H1 (cell line): ENCODE results near the gene SCAND1. TPM values are rescaled to one million over a fixed set of nuclear protein-coding genes. Genes with fewer than 3 reads are reported as not detected.

Experiments used
- CTCF ChIA-PET: fragments of 300-600 bp; sonication (Branson Sonifier 250); formaldehyde crosslinking; loops from one replicate; lab custom pipeline; 2021; ENCODE audit not compliant: partially characterized antibody; lab: Charles Lee
- POLR2A ChIA-PET: fragments of 300-600 bp; sonication (Branson Sonifier 250); formaldehyde crosslinking; loops from one replicate; lab custom pipeline; 2021; ENCODE audit warnings: inconsistent platforms; ENCODE audit not compliant: partially characterized antibody; lab: Charles Lee
- DNase-seq, 2 experiments: peaks; one replicate each; pipeline versions ENCODE4 v3.0.0 to v3.0.0-alpha.2; 2010 to 2022; ENCODE audit warnings: low spot score in 2 of 2, low read depth in 1 of 2, mixed read lengths in 1 of 2
- FAIRE-seq: peaks from 2 replicates; lab custom pipeline; 2011; peaks lifted over from hg19 to GRCh38; lab: Jason Lieb, UNC
- H2AFZ ChIP-seq: 2 replicates; pipeline ENCODE4 v1.8.1; 2012; ENCODE audit warnings: low read length, inconsistent platforms
- H2AK5ac ChIP-seq: 2 replicates; pipeline ENCODE4 v1.6.1; 2013; ENCODE audit warnings: low read depth, low read length
- H2BK120ac ChIP-seq: replicated peaks from 2 replicates; pipeline ENCODE3; 2013; ENCODE audit warnings: low read depth, low read length, inconsistent platforms
- H2BK12ac ChIP-seq: 2 replicates; pipeline ENCODE4 v1.6.1; 2013; ENCODE audit warnings: low read depth, low read length
- H2BK15ac ChIP-seq: 2 replicates; pipeline ENCODE4 v1.6.1; 2013; ENCODE audit warnings: low read length
- H2BK20ac ChIP-seq: 2 replicates; pipeline ENCODE4 v1.6.1; 2013; ENCODE audit warnings: low read length
- H2BK5ac ChIP-seq: 2 replicates; pipeline ENCODE4 v1.6.1; 2013; ENCODE audit warnings: low read depth, low read length
- H3K14ac ChIP-seq: 2 replicates; pipeline ENCODE4 v1.6.1; 2013; ENCODE audit warnings: inconsistent platforms; ENCODE audit not compliant: insufficient read length
- H3K18ac ChIP-seq: 2 replicates; pipeline ENCODE4 v1.6.1; 2013; ENCODE audit warnings: low read length; ENCODE audit errors: extremely low read depth
- H3K23ac ChIP-seq: 2 replicates; pipeline ENCODE4 v1.6.1; 2013; ENCODE audit warnings: inconsistent platforms; ENCODE audit not compliant: insufficient read length
- H3K23me2 ChIP-seq: 2 replicates; pipeline ENCODE4 v1.6.1; 2013; ENCODE audit warnings: low read depth, low read length
- H3K27ac ChIP-seq: 2 replicates; pipeline ENCODE4 v1.6.1; 2011; ENCODE audit warnings: low read depth, low read length, inconsistent platforms
- H3K27me3 ChIP-seq, 4 experiments: replicated peaks in 1 of 4; 1 replicate in 1 of 4; 2 replicates in 3 of 4; pipeline versions ENCODE4 v1.6.1 to v1.8.1; 2011 to 2013; ENCODE audit warnings: low read length in 3 of 4, mild to moderate bottlenecking in 3 of 4, inconsistent platforms in 2 of 4, mixed read lengths in 2 of 4, moderate library complexity in 1 of 4; ENCODE audit not compliant: control insufficient read depth in 3 of 4, insufficient read depth in 3 of 4; ENCODE audit errors: extremely low read depth in 1 of 4
- H3K36me3 ChIP-seq, 4 experiments: 2 replicates each; pipeline versions ENCODE4 v1.6.1 to v1.8.1; 2011 to 2013; ENCODE audit warnings: mild to moderate bottlenecking in 4 of 4, low read length in 3 of 4, moderate library complexity in 2 of 4, control low read depth in 1 of 4, inconsistent platforms in 1 of 4; ENCODE audit not compliant: insufficient read depth in 4 of 4, control insufficient read depth in 2 of 4
- H3K4ac ChIP-seq: replicated peaks from 2 replicates; pipeline ENCODE3; 2013; ENCODE audit warnings: low read length, low read depth, mixed read lengths, inconsistent platforms; ENCODE audit not compliant: insufficient read length
- H3K4me1 ChIP-seq, 4 experiments: replicated peaks in 1 of 4; 1 replicate in 1 of 4; 2 replicates in 3 of 4; pipeline versions ENCODE4 v1.6.1 to v1.8.1; 2011 to 2013; ENCODE audit warnings: low read length in 3 of 4, inconsistent platforms in 2 of 4, mixed read lengths in 1 of 4; ENCODE audit not compliant: insufficient read depth in 4 of 4, control insufficient read depth in 3 of 4
- H3K4me2 ChIP-seq, 2 experiments: 2 replicates each; pipeline versions ENCODE4 v1.6.1 to v1.8.1; 2011 to 2013; ENCODE audit warnings: low read depth in 2 of 2, low read length in 2 of 2, control low read depth in 1 of 2, inconsistent platforms in 1 of 2, mild to moderate bottlenecking in 1 of 2; ENCODE audit not compliant: insufficient read depth in 1 of 2
- H3K4me3 ChIP-seq, 4 experiments: fragments of 200-600, 300-600 bp in 1 of 4; sonication (generic), shearing (Covaris generic), sonication (Bioruptor Twin) in 1 of 4; 2 replicates each; pipeline versions ENCODE4 v1.5.1 to v1.8.1; 2011 to 2016; ENCODE audit warnings: low read length in 4 of 4, low read depth in 3 of 4, control low read depth in 2 of 4, inconsistent platforms in 2 of 4, mild to moderate bottlenecking in 2 of 4, mixed read lengths in 1 of 4, moderate library complexity in 1 of 4; ENCODE audit not compliant: insufficient read depth in 2 of 4; ENCODE audit errors: extremely low read depth in 1 of 4
- H3K56ac ChIP-seq: replicated peaks from 2 replicates; pipeline ENCODE3; 2013; ENCODE audit warnings: low read depth, mild to moderate bottlenecking, mixed read lengths, low read length, inconsistent platforms; ENCODE audit not compliant: insufficient read length
- H3K79me1 ChIP-seq: 2 replicates; pipeline ENCODE4 v1.6.1; 2013; ENCODE audit warnings: low read depth, low read length, control low read depth
- H3K79me2 ChIP-seq, 2 experiments: 2 replicates each; pipeline versions ENCODE4 v1.6.1 to v1.8.1; 2012 to 2013; ENCODE audit warnings: low read length in 2 of 2, mild to moderate bottlenecking in 2 of 2, inconsistent platforms in 1 of 2; ENCODE audit not compliant: insufficient read depth in 2 of 2, control insufficient read depth in 1 of 2
- H3K9ac ChIP-seq, 4 experiments: replicated peaks in 1 of 4; 1 replicate in 1 of 4; 2 replicates in 3 of 4; pipeline versions ENCODE4 v1.6.1 to v1.8.1; 2011 to 2013; ENCODE audit warnings: low read depth in 3 of 4, low read length in 3 of 4, control low read depth in 2 of 4, mild to moderate bottlenecking in 2 of 4, moderate library complexity in 2 of 4, inconsistent platforms in 1 of 4; ENCODE audit errors: extremely low read depth in 1 of 4
- H3K9me3 ChIP-seq, 2 experiments: 2 replicates each; pipeline versions ENCODE4 v1.6.1 to v1.8.1; 2012 to 2013; ENCODE audit warnings: mild to moderate bottlenecking in 2 of 2, moderate library complexity in 2 of 2, control low read depth in 1 of 2, inconsistent platforms in 1 of 2, low read depth in 1 of 2, low read length in 1 of 2, mixed read lengths in 1 of 2; ENCODE audit not compliant: insufficient read depth in 2 of 2
- H4K20me1 ChIP-seq, 2 experiments: replicated peaks in 1 of 2; 2 replicates each; pipeline versions ENCODE3 to v1.8.1; 2011 to 2013; ENCODE audit warnings: inconsistent platforms in 2 of 2, low read length in 2 of 2, mild to moderate bottlenecking in 1 of 2; ENCODE audit not compliant: insufficient read depth in 2 of 2, control insufficient read depth in 1 of 2
- H4K5ac ChIP-seq: 2 replicates; pipeline ENCODE4 v1.6.1; 2013; ENCODE audit warnings: low read length, low read depth, mixed read lengths, inconsistent platforms; ENCODE audit not compliant: insufficient read length
- H4K8ac ChIP-seq: 2 replicates; pipeline ENCODE4 v1.8.0; 2013; ENCODE audit warnings: mild to moderate bottlenecking, moderate library complexity, low read length, inconsistent platforms; ENCODE audit not compliant: insufficient read depth; ENCODE audit errors: extremely low read depth
- H4K91ac ChIP-seq: replicated peaks from 2 replicates; pipeline ENCODE3; 2013; ENCODE audit warnings: low read length, mixed read lengths, inconsistent platforms; ENCODE audit not compliant: insufficient read length
- ATF2 ChIP-seq: IDR thresholded peaks from 2 replicates; pipeline ENCODE4 v1.6.1; 2012; ENCODE audit warnings: low read length, inconsistent platforms
- CBX8 ChIP-seq: fragments of 300-800, 300-1000 bp; sonication (generic); IDR thresholded peaks from 2 replicates; pipeline ENCODE4 v1.7.1; 2016; ENCODE audit warnings: low read depth, low read length, borderline replicate concordance
- RAD21 ChIP-seq, 2 experiments: IDR thresholded peaks in 1 of 2; conservative IDR thresholded peaks in 1 of 2; 2 replicates each; pipeline ENCODE4 v1.6.1; 2011; ENCODE audit warnings: low read depth in 2 of 2, low read length in 2 of 2, improper control_type of control experiment in 1 of 2, inconsistent platforms in 1 of 2, mild to moderate bottlenecking in 1 of 2, moderate library complexity in 1 of 2
- WGBS, 2 experiments: shearing (Covaris generic) in 1 of 2; methylation state at CpG; one replicate each; pipeline versions ENCODE4 v1.1.6 to v1.1.7; 2013 to 2015; ENCODE audit warnings: low lambda C conversion rate in 2 of 2, mixed read lengths in 2 of 2, inconsistent platforms in 1 of 2, low coverage in 1 of 2, missing lambda C conversion rate in 1 of 2; ENCODE audit not compliant: insufficient replicate concordance in 2 of 2, insufficient coverage in 1 of 2, insufficient read length in 1 of 2; ENCODE audit errors: extremely low coverage in 1 of 2, missing lambda C conversion rate in 1 of 2; 5-methylcytosine and 5-hydroxymethylcytosine counted together
- polyA plus RNA-seq, 7 experiments: library from polyadenylated mRNA; depleted of rRNA in 3 of 7; stranded (reverse) in 5 of 7; unstranded in 2 of 7; fragments of >200 nt in 5 of 7; fragments of 200-250 nt in 2 of 7; gene quantifications; 1 replicate in 5 of 7; 2 replicates in 1 of 7; 4 replicates in 1 of 7; pipeline versions ENCODE4 v1.2.1 to v1.2.3, GENCODE V29; 2011 to 2013; ENCODE audit warnings: missing spikeins in 2 of 7, mixed read lengths in 2 of 7
- total RNA-seq: library from RNA; stranded (reverse); fragmentation: NEBNext Ultra II Directional; extraction: Animal tissue kit (Norgen Biotek cat#: 25700); gene quantifications from 2 replicates; pipeline ENCODE4 v1.2.1, GENCODE V29; 2021
- TF ChIP-seq, protein P1 (sequence below), 3 experiments: IDR thresholded peaks; 1 replicate in 2 of 3; 2 replicates in 1 of 3; pipeline versions ENCODE4 v1.5.1 to v1.6.1; 2011; ENCODE audit warnings: low read length in 3 of 3, mild to moderate bottlenecking in 3 of 3, inconsistent platforms in 2 of 3, low read depth in 1 of 3, moderate library complexity in 1 of 3; ENCODE audit not compliant: insufficient read depth in 1 of 3; ENCODE audit errors: control extremely low read depth in 1 of 3

SCAND1 gene
- total and polyA plus RNA-seq, 2 of the 8 experiments (the other 6 are each of a cell fraction or from before 2014, with no cell fraction given) = 73.1 to 83.7 TPM

GRCh38 chr20:35991142-35991771 is 37.0 kb upstream of the SCAND1 start:
- Histone ChIP-seq H3K18ac (no peak overlapping the region), H4K5ac (no peak overlapping the region), H2BK12ac (no peak overlapping the region), H3K23ac (no peak overlapping the region), H3K27me3 (no peaks in the 10 kb centered on the region), H4K20me1 (no peaks in the 10 kb centered on the region), H3K56ac (no peak overlapping the region), H3K27ac (no peak overlapping the region), H3K14ac (no peak overlapping the region), H3K9ac (no peak overlapping the region), H4K8ac (no peak overlapping the region), H2BK120ac (no peak overlapping the region), H3K79me1 (no peaks in the 10 kb centered on the region), H3K36me3 (no peaks in the 10 kb centered on the region), H2AFZ (no peak overlapping the region), H2BK20ac (no peak overlapping the region), H3K4me2 (no peak overlapping the region), H3K9me3 (no peaks in the 10 kb centered on the region), H3K4ac (no peak overlapping the region), H2BK15ac (no peak overlapping the region), H3K23me2 (no peaks in the 10 kb centered on the region), H3K79me2 (no peaks in the 10 kb centered on the region), H3K4me1 (no peaks in the 10 kb centered on the region; a peak in 1 of 7 replicates), H3K4me3 (no peak overlapping the region), H4K91ac (no peak overlapping the region), H2BK5ac (no peak overlapping the region), H2AK5ac (no peak overlapping the region)
- POLR2A ChIA-PET = interaction anchor here (1.2 to 1.3 kb wide), 2 partner anchors 12 to 37 kb away, joined by 4 to 7 read pairs; partner anchors contain the start of gene SCAND1
- DNase-seq (no peak), FAIRE-seq (no peak)
- CTCF ChIA-PET = interaction anchor here (0.6 to 11.8 kb wide), 42 partner anchors 11 to 1285 kb away, joined by 3 to 244 read pairs (median 4); partner anchors contain the start of genes CNBD2 and SCAND1
- 52% methylated on average over 3 of the region's 3 CpGs; no CpG with 5 or more reads in 1 of the 2 experiments for WGBS, 2 experiments
- TF ChIP-seq, protein P1, sequence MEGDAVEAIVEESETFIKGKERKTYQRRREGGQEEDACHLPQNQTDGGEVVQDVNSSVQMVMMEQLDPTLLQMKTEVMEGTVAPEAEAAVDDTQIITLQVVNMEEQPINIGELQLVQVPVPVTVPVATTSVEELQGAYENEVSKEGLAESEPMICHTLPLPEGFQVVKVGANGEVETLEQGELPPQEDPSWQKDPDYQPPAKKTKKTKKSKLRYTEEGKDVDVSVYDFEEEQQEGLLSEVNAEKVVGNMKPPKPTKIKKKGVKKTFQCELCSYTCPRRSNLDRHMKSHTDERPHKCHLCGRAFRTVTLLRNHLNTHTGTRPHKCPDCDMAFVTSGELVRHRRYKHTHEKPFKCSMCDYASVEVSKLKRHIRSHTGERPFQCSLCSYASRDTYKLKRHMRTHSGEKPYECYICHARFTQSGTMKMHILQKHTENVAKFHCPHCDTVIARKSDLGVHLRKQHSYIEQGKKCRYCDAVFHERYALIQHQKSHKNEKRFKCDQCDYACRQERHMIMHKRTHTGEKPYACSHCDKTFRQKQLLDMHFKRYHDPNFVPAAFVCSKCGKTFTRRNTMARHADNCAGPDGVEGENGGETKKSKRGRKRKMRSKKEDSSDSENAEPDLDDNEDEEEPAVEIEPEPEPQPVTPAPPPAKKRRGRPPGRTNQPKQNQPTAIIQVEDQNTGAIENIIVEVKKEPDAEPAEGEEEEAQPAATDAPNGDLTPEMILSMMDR (IDR thresholded peaks at IDR 0.05; ENCODE audit: control extremely low read depth in 1 of 3, insufficient read depth in 1 of 3, low read depth in 1 of 3, low read length in 3 of 3) = peak in 2 of 3 experiments; percentile 30 to 43; a peak in 2 of 4 replicates
- TF ChIP-seq CBX8 (no peak), ATF2 (no peak), RAD21 (IDR thresholded peaks at IDR 0.05 in 1 of 2, conservative IDR thresholded peaks at IDR 0.05 in 1 of 2; ENCODE audit: low read depth in 2 of 2, low read length in 2 of 2) (peak; percentile 14 to 34; a peak in 2 of 4 replicates)
